Kidney (tissue), 14 donors: ENCODE data around the gene TAF10. TPM values are rescaled to one million over a fixed set of nuclear protein-coding genes. Genes with fewer than 3 reads are reported as not detected.

ENCODE experiments used
- DNase-seq, 5 donors: peaks; one replicate each; pipeline ENCODE4 v3.0.0-alpha.2; 2013 to 2020
- FAIRE-seq: peaks from 2 replicates; lab custom pipeline; 2012; peaks lifted over from hg19 to GRCh38; lab: Jason Lieb, UNC
- H3K27ac ChIP-seq, 2 donors: one replicate each; pipeline ENCODE4 v1.7.0; 2013; ENCODE audit warnings: low read depth in 2 of 2, low read length in 2 of 2, inconsistent platforms in 1 of 2
- H3K27me3 ChIP-seq: one replicate; pipeline ENCODE4 v1.7.1; 2013; ENCODE audit warnings: low read length, inconsistent platforms; ENCODE audit not compliant: control insufficient read depth, insufficient read depth
- H3K36me3 ChIP-seq, 3 donors: one replicate each; pipeline versions ENCODE4 v1.7.0 to v1.7.1; 2013; ENCODE audit warnings: low read length in 3 of 3, control low read depth in 1 of 3, inconsistent platforms in 1 of 3; ENCODE audit not compliant: insufficient read depth in 3 of 3, control insufficient read depth in 2 of 3
- H3K4me1 ChIP-seq, 3 donors: one replicate each; pipeline versions ENCODE4 v1.7.0 to v1.7.1; 2013; ENCODE audit warnings: low read length in 3 of 3, inconsistent platforms in 1 of 3, low read depth in 1 of 3; ENCODE audit not compliant: control insufficient read depth in 2 of 3, insufficient read depth in 2 of 3
- H3K4me3 ChIP-seq, 3 donors: one replicate each; pipeline versions ENCODE4 v1.7.0 to v1.8.1; 2013; ENCODE audit warnings: low read length in 3 of 3, control low read depth in 1 of 3, inconsistent platforms in 1 of 3
- H3K9ac ChIP-seq, 3 donors: one replicate each; pipeline versions ENCODE4 v1.7.0 to v1.7.1; 2013; ENCODE audit warnings: low read length in 3 of 3, control low read depth in 1 of 3, inconsistent platforms in 1 of 3
- H3K9me3 ChIP-seq, 3 donors: one replicate each; pipeline versions ENCODE4 v1.7.0 to v1.7.1; 2013; ENCODE audit warnings: low read length in 3 of 3, control low read depth in 1 of 3, inconsistent platforms in 1 of 3; ENCODE audit not compliant: control insufficient read depth in 2 of 3, insufficient read depth in 1 of 3
- CTCF ChIP-seq: IDR thresholded peaks from 3 replicates; pipeline ENCODE4 v1.5.1; 2012; ENCODE audit warnings: mild to moderate bottlenecking, moderate library complexity, borderline replicate concordance; ENCODE audit not compliant: insufficient read depth; ENCODE audit errors: extremely low read depth
- intact Hi-C: fragments of 100-400 bp; cut with DNase I; formaldehyde crosslinking; loops from one replicate; pipeline ENCODE4 v1.11.1; 2022
- polyA plus RNA-seq: library from polyadenylated mRNA; stranded (reverse); fragments of 350-450 nt; fragmentation: Illumina TruSeq; extraction: RNeasy Lipid Tissue Mini Kit (QIAGEN cat#74804); gene quantifications from one replicate; pipeline ENCODE4 v1.2.3, GENCODE V29; 2014; ENCODE audit warnings: low read depth, low replicate concordance; ENCODE audit not compliant: insufficient read depth
- total RNA-seq: library from RNA; stranded (reverse); fragmentation: NEBNext Ultra II Directional; extraction: Animal tissue kit (Norgen Biotek cat#: 25700); gene quantifications from one replicate; pipeline ENCODE4 v1.2.1, GENCODE V29; 2021
- donor health status: control.
- donor health status: control.
- donor health status: control.
- donor health status: control.
- donor health status: control.
- donor health status: DM: yes; HTN: yes; CAD: no.
- donor health status: Normal renal cell carcinoma (clear cell type).

Gene TAF10
- total and polyA plus RNA-seq, 2 donors from 2014 or later: 136 to 250 TPM

GRCh38 chr11:6599449-6599848 is 12.6 kb downstream of the TAF10 start:
- no peak overlapping the region for H3K27ac ChIP-seq
- no peak overlapping the region for H3K4me3 ChIP-seq
- no peak overlapping the region for H3K9ac ChIP-seq
- H3K9me3 ChIP-seq: no peaks in the 10 kb centered on the region
- peaks cover 3 to 26% (median 21%) of the 10 kb centered on the region in 3 donors for H3K36me3 ChIP-seq
- H3K27me3 ChIP-seq: no peaks in the 10 kb centered on the region
- TF ChIP-seq CTCF: no peak
- DNase-seq (peak in 1 of 5 donors; percentile 9), FAIRE-seq (no peak)
- intact Hi-C loops: no loop called here
- H3K4me1 ChIP-seq: peaks cover 0 to 12% (median 9%) of the 10 kb centered on the region in 3 donors

DNA sequence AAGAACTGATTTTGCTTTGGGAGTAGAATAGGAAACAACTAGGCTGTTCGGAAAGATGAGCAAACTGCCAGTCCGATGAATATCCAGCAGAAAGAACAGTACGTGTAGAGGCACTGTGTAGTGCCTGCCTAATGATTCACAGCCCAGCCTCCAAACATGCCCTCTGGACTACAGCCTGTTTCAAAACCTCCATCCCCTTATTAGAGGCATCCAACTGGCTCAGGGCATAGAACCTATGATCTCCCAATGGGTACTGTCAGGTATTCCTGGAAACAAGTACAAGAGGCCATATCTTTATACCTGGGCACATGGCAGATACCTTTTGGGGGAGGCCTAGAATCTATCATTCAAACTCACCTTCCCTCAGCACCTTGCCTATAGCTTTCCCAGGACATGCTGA is 13.5 kb downstream of the TAF10 start:
- Histone ChIP-seq H3K4me3 (no peak overlapping the region), H3K27me3 (no peaks in the 10 kb centered on the region), H3K9me3 (no peaks in the 10 kb centered on the region), H3K4me1 (peaks cover 0 to 11% (median 9%) of the 10 kb centered on the region in 3 donors), H3K27ac (no peak overlapping the region), H3K36me3 (peaks cover 3 to 29% (median 24%) of the 10 kb centered on the region in 3 donors), H3K9ac (no peak overlapping the region)
- no peak for DNase-seq
- TF ChIP-seq CTCF: no peak
- FAIRE-seq: no peak
- intact Hi-C loops: no loop called here

DNA sequence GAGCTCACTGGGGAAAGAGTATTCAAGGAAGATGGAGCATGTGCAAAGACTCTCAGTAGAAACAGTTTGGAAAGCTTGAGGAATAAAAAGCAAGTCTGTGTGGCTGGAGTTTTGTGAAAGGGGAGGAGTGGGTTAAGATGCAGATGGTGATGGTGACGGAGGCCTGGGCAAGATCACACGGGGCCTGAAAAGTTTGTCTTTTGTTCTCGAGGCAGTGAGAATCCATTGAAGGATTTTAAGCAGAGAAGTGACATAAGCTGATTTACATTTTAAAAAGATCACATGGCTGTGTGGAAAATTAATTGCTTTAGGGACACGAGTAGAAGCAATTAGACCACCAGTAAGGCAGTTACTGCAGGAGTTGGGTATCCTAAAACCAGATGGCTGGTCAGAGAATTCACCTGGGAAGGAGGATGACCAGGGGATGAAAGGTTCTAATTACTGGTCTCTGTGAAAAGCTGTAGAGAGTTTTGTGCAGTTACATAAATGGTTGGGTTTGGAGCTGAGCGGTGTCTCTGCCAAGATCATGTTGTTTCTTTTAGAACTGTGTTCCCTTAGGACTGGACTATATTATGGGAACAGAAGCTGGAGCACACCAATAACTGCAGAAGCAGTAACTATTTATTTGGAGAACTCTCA is 15.7 kb downstream of the TAF10 start:
- peaks cover 3 to 38% (median 27%) of the 10 kb centered on the region in 3 donors for H3K36me3 ChIP-seq
- H3K27me3 ChIP-seq: no peaks in the 10 kb centered on the region
- no peak overlapping the region for H3K4me3 ChIP-seq
- no peak overlapping the region for H3K9ac ChIP-seq
- no peak for TF ChIP-seq CTCF
- no peaks in the 10 kb centered on the region for H3K9me3 ChIP-seq
- DNase-seq: no peak
- peaks cover 0 to 9% (median 0%) of the 10 kb centered on the region in 3 donors for H3K4me1 ChIP-seq
- FAIRE-seq: no peak
- intact Hi-C loops: no loop called here
- H3K27ac ChIP-seq: no peak overlapping the region
